Body of pancreas (tissue), 4 donors: ENCODE measurements around the gene USP36. TPM values are rescaled to one million over a fixed set of nuclear protein-coding genes. Genes with fewer than 3 reads are reported as not detected.

Experiments
- ATAC-seq: fragments of 150-250 bp; one replicate; pipeline ENCODE4 v1.9.1; 2016
- DNase-seq, 4 donors: peaks; one replicate each; pipeline ENCODE4 v3.0.0-alpha.2; 2019
- H3K27ac ChIP-seq, 4 donors: fragments of 200-600 bp; sonication (generic); 1 replicate in 3 of 4; 2 replicates in 1 of 4; pipeline versions ENCODE4 v1.5.1 to v1.6.1; 2016 to 2019; ENCODE audit warnings: mild to moderate bottlenecking in 1 of 4, mixed read lengths in 1 of 4, moderate library complexity in 1 of 4
- H3K27me3 ChIP-seq, 2 donors: fragments of 200-600 bp; sonication (generic); one replicate each; pipeline ENCODE4 v1.6.0; 2016; ENCODE audit warnings: mild to moderate bottlenecking in 1 of 2
- H3K36me3 ChIP-seq, 2 donors: fragments of 200-600 bp; sonication (generic); replicated peaks in 1 of 2; 2 replicates each; pipeline ENCODE4 v1.5.1; 2016; ENCODE audit warnings: low read depth in 2 of 2; ENCODE audit not compliant: insufficient read depth in 1 of 2
- H3K4me1 ChIP-seq: fragments of 200-600 bp; sonication (generic); one replicate; pipeline ENCODE4 v1.6.0; 2016
- H3K4me3 ChIP-seq, 2 donors: fragments of 200-600 bp; sonication (generic); 1 replicate in 1 of 2; 2 replicates in 1 of 2; pipeline ENCODE4 v1.5.1; 2016 to 2019
- H3K9me3 ChIP-seq, 3 donors: fragments of 200-600 bp; sonication (generic); 1 replicate in 2 of 3; 2 replicates in 1 of 3; pipeline ENCODE4 v1.5.1; 2016
- POLR2A ChIP-seq, 3 donors: fragments of 450-650 bp; IDR thresholded peaks; one replicate each; pipeline ENCODE4 v1.6.1; 2016; ENCODE audit warnings: antibody characterized with exemption in 3 of 3, mild to moderate bottlenecking in 2 of 3
- WGBS, 2 donors: methylation state at CpG; one replicate each; pipeline ENCODE4 v1.1.5; 2017; 5-methylcytosine and 5-hydroxymethylcytosine counted together
- intact Hi-C: fragments of 100-400 bp; cut with DNase I; formaldehyde crosslinking; loops from one replicate; pipeline ENCODE4 v1.15.1; 2023
- total RNA-seq, 2 donors: library from RNA; depleted of rRNA; stranded (reverse); fragments of >200 nt; gene quantifications; one replicate each; pipeline ENCODE4 v1.1.0, GENCODE V29; 2016
- TF ChIP-seq, protein P1 (sequence below), 7 experiments: fragments of 450-650 bp in 4 of 7; fragments of 200-600 bp in 3 of 7; sonication (generic) in 3 of 7; IDR thresholded peaks; one replicate each; pipeline ENCODE4 v1.5.1; 2016 to 2019; ENCODE audit warnings: antibody characterized with exemption in 7 of 7

USP36 gene
- total RNA-seq, 2 donors from 2014 or later, result 28.5 to 55.4 TPM

DNA sequence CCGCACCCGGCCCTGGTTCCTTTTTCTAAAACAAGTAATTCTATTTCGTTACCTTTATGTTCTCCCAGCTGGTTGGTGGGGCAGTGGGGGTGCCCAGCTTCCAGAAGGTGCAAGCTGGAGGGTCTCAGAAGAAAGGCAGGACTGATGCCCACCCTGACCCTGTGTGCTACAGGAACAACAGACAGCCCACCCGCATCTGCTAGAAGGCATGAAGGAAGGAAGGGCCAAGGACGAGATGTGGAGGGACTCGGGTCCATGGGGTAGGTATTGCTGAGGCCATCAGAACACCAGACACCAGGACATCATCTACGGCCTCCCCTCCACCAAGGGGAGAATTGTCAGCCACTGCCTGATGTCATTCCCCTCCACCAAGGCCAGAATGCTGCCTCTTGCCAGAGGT lies 52.2 kb downstream of the USP36 start:
- intact Hi-C loops, result loop anchor here (5.0 kb wide), 1 partner anchor 46 kb away; no protein-coding TSS in a partner anchor
- Histone ChIP-seq H3K36me3 (no peaks in the 10 kb centered on the region), H3K9me3 (no peaks in the 10 kb centered on the region), H3K27me3 (no peaks in the 10 kb centered on the region), H3K27ac (peak overlapping the region; percentile 50 to 88 (median 78)), H3K4me1 (peaks cover 37% of the 10 kb centered on the region), H3K4me3 (no peak overlapping the region)
- TF ChIP-seq POLR2A (IDR thresholded peaks at IDR 0.05), result no peak
- TF ChIP-seq, protein P1, sequence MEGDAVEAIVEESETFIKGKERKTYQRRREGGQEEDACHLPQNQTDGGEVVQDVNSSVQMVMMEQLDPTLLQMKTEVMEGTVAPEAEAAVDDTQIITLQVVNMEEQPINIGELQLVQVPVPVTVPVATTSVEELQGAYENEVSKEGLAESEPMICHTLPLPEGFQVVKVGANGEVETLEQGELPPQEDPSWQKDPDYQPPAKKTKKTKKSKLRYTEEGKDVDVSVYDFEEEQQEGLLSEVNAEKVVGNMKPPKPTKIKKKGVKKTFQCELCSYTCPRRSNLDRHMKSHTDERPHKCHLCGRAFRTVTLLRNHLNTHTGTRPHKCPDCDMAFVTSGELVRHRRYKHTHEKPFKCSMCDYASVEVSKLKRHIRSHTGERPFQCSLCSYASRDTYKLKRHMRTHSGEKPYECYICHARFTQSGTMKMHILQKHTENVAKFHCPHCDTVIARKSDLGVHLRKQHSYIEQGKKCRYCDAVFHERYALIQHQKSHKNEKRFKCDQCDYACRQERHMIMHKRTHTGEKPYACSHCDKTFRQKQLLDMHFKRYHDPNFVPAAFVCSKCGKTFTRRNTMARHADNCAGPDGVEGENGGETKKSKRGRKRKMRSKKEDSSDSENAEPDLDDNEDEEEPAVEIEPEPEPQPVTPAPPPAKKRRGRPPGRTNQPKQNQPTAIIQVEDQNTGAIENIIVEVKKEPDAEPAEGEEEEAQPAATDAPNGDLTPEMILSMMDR (IDR thresholded peaks at IDR 0.05), result no peak
- no peak for DNase-seq
- no peak for ATAC-seq
- 89 to 97% methylated on average over 7 of the region's 7 CpGs for WGBS, 2 donors

DNA sequence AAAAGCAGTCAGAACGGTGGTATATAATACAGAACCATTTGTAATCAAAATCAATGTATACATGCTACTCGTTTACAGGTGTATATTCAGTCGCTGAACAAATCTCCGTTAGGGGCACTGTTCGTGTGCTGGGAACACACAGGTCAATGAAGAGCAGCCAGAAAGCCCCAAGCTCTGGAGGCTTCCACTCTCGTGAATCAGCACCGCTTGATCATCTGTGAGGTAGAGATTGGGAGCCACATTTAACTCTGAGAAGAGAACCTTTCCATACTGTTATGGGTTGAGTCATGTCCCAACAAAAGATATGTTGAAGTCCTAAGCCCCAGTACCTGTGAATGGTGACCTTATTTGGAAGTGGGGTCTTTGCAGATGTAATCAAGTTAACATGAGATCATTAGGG lies 53.2 kb downstream of the USP36 start:
- WGBS, 2 donors, result 75 to 77% methylated on average over 7 of the region's 7 CpGs

DNA sequence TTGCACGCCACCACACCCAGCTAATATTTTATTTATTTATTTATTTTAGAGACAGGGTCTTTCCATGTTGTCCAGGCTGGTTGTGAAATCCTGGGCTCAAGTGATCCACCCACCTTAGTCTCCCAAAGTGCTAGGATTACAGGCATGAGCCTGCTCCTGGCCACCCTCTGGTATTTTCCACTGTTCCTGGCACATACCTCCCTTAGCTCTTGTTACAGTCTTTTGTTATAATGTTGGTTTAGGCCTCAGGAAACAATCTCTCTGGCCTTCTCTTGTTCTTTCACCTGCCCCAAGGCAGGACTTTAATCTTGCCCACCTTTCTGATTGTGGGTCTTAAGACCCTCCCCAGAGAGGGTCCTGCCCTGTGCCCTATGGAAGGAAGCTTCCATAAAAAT lies 55.0 kb downstream of the USP36 start:
- H3K36me3 ChIP-seq, result no peaks in the 10 kb centered on the region
- WGBS, 2 donors, result 88 to 94% methylated on average over 1 of the region's 1 CpG
- no peak for DNase-seq
- H3K9me3 ChIP-seq, result no peaks in the 10 kb centered on the region
- intact Hi-C loops, result loop anchor here (5.0 kb wide), 1 partner anchor 43 kb away; no protein-coding TSS in a partner anchor
- H3K27ac ChIP-seq, result no peak overlapping the region
- no peak for ATAC-seq
- peaks cover 39% of the 10 kb centered on the region for H3K4me1 ChIP-seq
- no peak for TF ChIP-seq POLR2A (IDR thresholded peaks at IDR 0.05)
- TF ChIP-seq, protein P1 (IDR thresholded peaks at IDR 0.05), result no peak
- no peaks in the 10 kb centered on the region for H3K27me3 ChIP-seq
- no peak overlapping the region for H3K4me3 ChIP-seq

More for the DNA sequence above, 53.2 kb downstream of the USP36 start:
- H3K27me3 ChIP-seq, result no peaks in the 10 kb centered on the region
- no peak overlapping the region for H3K4me3 ChIP-seq
- H3K9me3 ChIP-seq, result no peaks in the 10 kb centered on the region
- TF ChIP-seq POLR2A (IDR thresholded peaks at IDR 0.05), result no peak
- TF ChIP-seq, protein P1 (IDR thresholded peaks at IDR 0.05), result no peak
- peaks cover 45% of the 10 kb centered on the region for H3K4me1 ChIP-seq
- H3K27ac ChIP-seq, result no peak overlapping the region
- ATAC-seq (no peak), DNase-seq (no peak)
- H3K36me3 ChIP-seq, result no peaks in the 10 kb centered on the region
- intact Hi-C loops, result loop anchor here (5.0 kb wide), 1 partner anchor 45 kb away; no protein-coding TSS in a partner anchor

GRCh38 chr17:78785011-78785662 lies 55.5 kb downstream of the USP36 start:
- no peak for ATAC-seq
- Histone ChIP-seq H3K4me1 (peaks cover 39% of the 10 kb centered on the region), H3K4me3 (no peak overlapping the region), H3K27me3 (no peaks in the 10 kb centered on the region), H3K36me3 (no peaks in the 10 kb centered on the region), H3K27ac (no peak overlapping the region), H3K9me3 (no peaks in the 10 kb centered on the region)
- WGBS, 2 donors, result 82 to 86% methylated on average over 12 of the region's 12 CpGs
- no peak for DNase-seq
- intact Hi-C loops, result loop anchor here (5.0 kb wide), 1 partner anchor 43 kb away; no protein-coding TSS in a partner anchor
- TF ChIP-seq, protein P1 (IDR thresholded peaks at IDR 0.05), result no peak
- no peak for TF ChIP-seq POLR2A (IDR thresholded peaks at IDR 0.05)

DNA sequence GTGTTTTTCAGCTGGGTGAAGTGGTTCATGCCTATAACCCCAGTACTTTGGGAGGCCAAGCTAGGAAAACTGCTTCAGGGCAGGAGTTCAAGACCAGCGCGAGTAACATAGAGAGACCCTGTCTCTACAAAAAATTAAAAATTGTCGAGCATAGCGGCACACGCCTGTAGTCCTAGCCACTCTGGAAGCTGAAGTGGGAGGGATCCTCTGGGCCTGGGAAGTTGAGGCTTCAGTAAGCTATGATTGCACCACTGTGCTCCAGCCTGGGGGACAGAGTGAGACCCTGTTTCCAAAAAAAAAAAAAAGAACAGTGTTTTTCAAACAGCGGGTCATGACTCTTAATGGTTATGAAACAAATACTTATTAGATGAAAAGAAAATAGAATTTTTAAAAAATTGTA lies 56.3 kb downstream of the USP36 start:
- 90 to 95% methylated on average over 6 of the region's 6 CpGs for WGBS, 2 donors
- DNase-seq, result no peak
- intact Hi-C loops, result no loop called here
- TF ChIP-seq, protein P1 (IDR thresholded peaks at IDR 0.05), result no peak
- no peak for TF ChIP-seq POLR2A (IDR thresholded peaks at IDR 0.05)
- H3K9me3 ChIP-seq, result no peaks in the 10 kb centered on the region
- peak overlapping the region; percentile 28 to 99 (median 96) for H3K27ac ChIP-seq
- no peaks in the 10 kb centered on the region for H3K36me3 ChIP-seq
- ATAC-seq, result no peak
- H3K4me1 ChIP-seq, result peaks cover 39% of the 10 kb centered on the region
- no peaks in the 10 kb centered on the region for H3K27me3 ChIP-seq
- no peak overlapping the region for H3K4me3 ChIP-seq
